ENCODE results near the gene ATP8A1. TPM values are rescaled to one million over a fixed set of nuclear protein-coding genes. Genes with fewer than 3 reads are reported as not detected.
A peak's percentile ranks its signal among the peaks of the same experiment; 100 is the strongest.

Gene ATP8A1
- total RNA-seq, 2 experiments from 2014 or later = 55.3 to 56.3 TPM

- peak; percentile 30 for ATAC-seq (ENCODE audit: low read depth)
- no peak overlapping the region for H3K27ac Mint-ChIP-seq
- H3K36me3 Mint-ChIP-seq = peaks cover 6% of the 10 kb centered on the region
- no peak for DNase-seq
- H3K9me3 Mint-ChIP-seq = no peaks in the 10 kb centered on the region
- POLR2A ChIA-PET = interaction anchor here (1.0 kb wide), 1 partner anchor 14 kb away, joined by 3 read pairs; the partner anchor contains the start of gene ATP8A1
- no peak overlapping the region for H3K4me3 Mint-ChIP-seq
- peaks cover 53% of the 10 kb centered on the region for H3K4me1 Mint-ChIP-seq
- no peaks in the 10 kb centered on the region for H3K27me3 Mint-ChIP-seq
Measured at GRCh38 chr4:42643685-42644084, 13.2 kb downstream of the ATP8A1 start.

GRCh38 chr4:42642845-42643615 lies 13.9 kb downstream of the ATP8A1 start:
- Mint-ChIP-seq H3K27me3 (no peaks in the 10 kb centered on the region), H3K4me3 (no peak overlapping the region), H3K27ac (no peak overlapping the region), H3K36me3 (peaks cover 6% of the 10 kb centered on the region), H3K9me3 (no peaks in the 10 kb centered on the region), H3K4me1 (peaks cover 56% of the 10 kb centered on the region)
- ATAC-seq (ENCODE audit: low read depth) (no peak), DNase-seq (no peak)
- POLR2A ChIA-PET = interaction anchor here (1.0 to 1.6 kb wide), 2 partner anchors 14 kb away, joined by 3 to 5 read pairs; partner anchors contain the start of gene ATP8A1

- Mint-ChIP-seq H3K27me3 (no peaks in the 10 kb centered on the region), H3K4me3 (peak overlapping the region; percentile 28), H3K9me3 (peaks cover under 1% of the 10 kb centered on the region), H3K4me1 (peaks cover 56% of the 10 kb centered on the region), H3K36me3 (peaks cover 10% of the 10 kb centered on the region), H3K27ac (peak overlapping the region; percentile 13)
- DNase-seq = no peak
- POLR2A ChIA-PET = interaction anchor here (1.6 kb wide), 1 partner anchor 15 kb away, joined by 5 read pairs; the partner anchor contains the start of gene ATP8A1
- ATAC-seq (ENCODE audit: low read depth) = no peak
Measured at GRCh38 chr4:42642101-42642797, 14.7 kb downstream of the ATP8A1 start.

GRCh38 chr4:42641656-42642055 lies 15.2 kb downstream of the ATP8A1 start:
- ATAC-seq (ENCODE audit: low read depth) (no peak), DNase-seq (no peak)
- Mint-ChIP-seq H3K36me3 (peaks cover 11% of the 10 kb centered on the region), H3K4me1 (peaks cover 61% of the 10 kb centered on the region), H3K9me3 (peaks cover 1% of the 10 kb centered on the region), H3K4me3 (peak overlapping the region; percentile 28), H3K27ac (peak overlapping the region; percentile 13), H3K27me3 (no peaks in the 10 kb centered on the region)
- POLR2A ChIA-PET = interaction anchor here (1.6 kb wide), 1 partner anchor 16 kb away, joined by 5 read pairs; the partner anchor contains the start of gene ATP8A1

- ATAC-seq (ENCODE audit: low read depth) (no peak), DNase-seq (no peak)
- Mint-ChIP-seq H3K36me3 (peaks cover 11% of the 10 kb centered on the region), H3K9me3 (peaks cover 1% of the 10 kb centered on the region), H3K4me3 (no peak overlapping the region), H3K27ac (no peak overlapping the region), H3K27me3 (no peaks in the 10 kb centered on the region), H3K4me1 (peaks cover 59% of the 10 kb centered on the region)
- POLR2A ChIA-PET = interaction anchor here (1.6 kb wide), 1 partner anchor 16 kb away, joined by 5 read pairs; the partner anchor contains the start of gene ATP8A1
Measured at GRCh38 chr4:42641161-42641560, 15.7 kb downstream of the ATP8A1 start.

GRCh38 chr4:42640613-42641012 lies 16.3 kb downstream of the ATP8A1 start:
- peaks cover 11% of the 10 kb centered on the region for H3K36me3 Mint-ChIP-seq
- H3K27me3 Mint-ChIP-seq = no peaks in the 10 kb centered on the region
- no peak overlapping the region for H3K4me3 Mint-ChIP-seq
- peaks cover 55% of the 10 kb centered on the region for H3K4me1 Mint-ChIP-seq
- H3K9me3 Mint-ChIP-seq = peaks cover 1% of the 10 kb centered on the region
- POLR2A ChIA-PET = interaction anchor here (1.2 kb wide), 1 partner anchor 17 kb away, joined by 5 read pairs; the partner anchor contains the start of gene ATP8A1
- no peak overlapping the region for H3K27ac Mint-ChIP-seq
- DNase-seq (no peak), ATAC-seq (ENCODE audit: low read depth) (no peak)

GRCh38 chr4:42638993-42639392 lies 17.9 kb downstream of the ATP8A1 start:
- DNase-seq (no peak), ATAC-seq (ENCODE audit: low read depth) (peak; percentile 43)
- Mint-ChIP-seq H3K9me3 (peaks cover 1% of the 10 kb centered on the region), H3K4me3 (peak overlapping the region; percentile 33), H3K27me3 (no peaks in the 10 kb centered on the region), H3K4me1 (peaks cover 50% of the 10 kb centered on the region), H3K36me3 (peaks cover 5% of the 10 kb centered on the region), H3K27ac (peak overlapping the region; percentile 7)
- POLR2A ChIA-PET = no interaction called here

GRCh38 chr4:42638321-42638720 lies 18.6 kb downstream of the ATP8A1 start:
- peaks cover 51% of the 10 kb centered on the region for H3K4me1 Mint-ChIP-seq
- POLR2A ChIA-PET = no interaction called here

GRCh38 chr4:42637867-42638266 lies 19.0 kb downstream of the ATP8A1 start:
- no peaks in the 10 kb centered on the region for H3K27me3 Mint-ChIP-seq
- H3K36me3 Mint-ChIP-seq = peaks cover 5% of the 10 kb centered on the region
- peaks cover 1% of the 10 kb centered on the region for H3K9me3 Mint-ChIP-seq
- ATAC-seq (ENCODE audit: low read depth) (no peak), DNase-seq (no peak)
- no peak overlapping the region for H3K4me3 Mint-ChIP-seq
- no peak overlapping the region for H3K27ac Mint-ChIP-seq
- POLR2A ChIA-PET = interaction anchor here (1.7 kb wide), 1 partner anchor 19 kb away, joined by 8 read pairs; the partner anchor contains the start of gene ATP8A1
- H3K4me1 Mint-ChIP-seq = peaks cover 53% of the 10 kb centered on the region

More at GRCh38 chr4:42638321-42638720, 18.6 kb downstream of the ATP8A1 start:
- ATAC-seq (ENCODE audit: low read depth) = no peak
- no peak for DNase-seq
- H3K27me3 Mint-ChIP-seq = no peaks in the 10 kb centered on the region
- peaks cover 5% of the 10 kb centered on the region for H3K36me3 Mint-ChIP-seq
- peaks cover 1% of the 10 kb centered on the region for H3K9me3 Mint-ChIP-seq
- no peak overlapping the region for H3K4me3 Mint-ChIP-seq
- no peak overlapping the region for H3K27ac Mint-ChIP-seq

- H3K4me3 Mint-ChIP-seq = no peak overlapping the region
- DNase-seq (no peak), ATAC-seq (ENCODE audit: low read depth) (no peak)
- peaks cover 1% of the 10 kb centered on the region for H3K9me3 Mint-ChIP-seq
- peaks cover 46% of the 10 kb centered on the region for H3K4me1 Mint-ChIP-seq
- H3K27ac Mint-ChIP-seq = peak overlapping the region; percentile 4
- H3K27me3 Mint-ChIP-seq = no peaks in the 10 kb centered on the region
- peaks cover 5% of the 10 kb centered on the region for H3K36me3 Mint-ChIP-seq
- POLR2A ChIA-PET = interaction anchor here (1.2 to 1.7 kb wide), 2 partner anchors 20 to 35 kb away, joined by 3 to 8 read pairs; partner anchors contain the start of gene ATP8A1
Measured at GRCh38 chr4:42637104-42637503, 19.8 kb downstream of the ATP8A1 start.

GRCh38 chr4:42636645-42636949 lies 20.3 kb downstream of the ATP8A1 start:
- POLR2A ChIA-PET = interaction anchor here (1.2 to 1.7 kb wide), 2 partner anchors 20 to 36 kb away, joined by 3 to 8 read pairs; partner anchors contain the start of gene ATP8A1
- Mint-ChIP-seq H3K9me3 (peaks cover 4% of the 10 kb centered on the region), H3K36me3 (peaks cover 8% of the 10 kb centered on the region), H3K27me3 (no peaks in the 10 kb centered on the region), H3K4me1 (peaks cover 44% of the 10 kb centered on the region), H3K4me3 (no peak overlapping the region), H3K27ac (no peak overlapping the region)
- DNase-seq = no peak
- ATAC-seq (ENCODE audit: low read depth) = no peak

- Mint-ChIP-seq H3K4me3 (no peak overlapping the region), H3K36me3 (peaks cover 18% of the 10 kb centered on the region), H3K9me3 (peaks cover 5% of the 10 kb centered on the region), H3K27me3 (no peaks in the 10 kb centered on the region), H3K4me1 (peaks cover 44% of the 10 kb centered on the region), H3K27ac (no peak overlapping the region)
- no peak for ATAC-seq (ENCODE audit: low read depth)
- DNase-seq = no peak
- POLR2A ChIA-PET = interaction anchor here (0.6 kb wide), 1 partner anchor 251 kb away, joined by 4 read pairs; no protein-coding TSS in a partner anchor
Measured at GRCh38 chr4:42633605-42634388, 23.1 kb downstream of the ATP8A1 start.

Data from activated naive CD8-positive, alpha-beta T cell treated with anti-CD3 and anti-CD28 coated beads, Interleukin-2, amount 10 ng/mL, durations not matched to agents 7 days and 5 days (primary cell).